Endothelial cell of umbilical vein (primary cell): ENCODE results near the gene INMT. TPM values are rescaled to one million over a fixed set of nuclear protein-coding genes. Genes with fewer than 3 reads are reported as not detected.

Experiments
- BruUV-seq: library from RNA; stranded (reverse); fragments of 400-500 nt; replicated peaks from 2 replicates; lab custom pipeline; 2021; lab: Mats Ljungman, UMichigan
- CTCF ChIA-PET: fragments of 300-600, 350-600 bp; sonication (Branson Sonifier 250); formaldehyde crosslinking; loops from one replicate; lab custom pipeline; 2021; ENCODE audit warnings: antibody characterized with exemption, inconsistent platforms; lab: Charles Lee
- POLR2A ChIA-PET: fragments of 300-600, 350-600 bp; sonication (Branson Sonifier 250); formaldehyde crosslinking; loops from one replicate; lab custom pipeline; 2021; ENCODE audit warnings: antibody characterized with exemption, inconsistent platforms; lab: Charles Lee
- DNase-seq: peaks from one replicate; pipeline ENCODE4 v3.0.0-alpha.2; 2011; ENCODE audit warnings: low read depth, low spot score
- FAIRE-seq: peaks from 2 replicates; lab custom pipeline; 2011; peaks lifted over from hg19 to GRCh38; lab: Jason Lieb, UNC
- H2AFZ ChIP-seq: 2 replicates; pipeline ENCODE4 v1.6.0; 2012; ENCODE audit warnings: low read depth, low read length, control low read depth, inconsistent platforms
- H3K27ac ChIP-seq: 2 replicates; pipeline ENCODE4 v1.5.1; 2011; ENCODE audit warnings: low read depth, mild to moderate bottlenecking, control low read depth, low read length, moderate library complexity; ENCODE audit not compliant: insufficient read depth
- H3K27me3 ChIP-seq, 2 experiments: 2 replicates each; pipeline versions ENCODE4 v1.6.0 to v1.6.1; 2011; ENCODE audit warnings: low read length in 2 of 2, mixed read lengths in 1 of 2; ENCODE audit not compliant: control insufficient read depth in 2 of 2, insufficient read depth in 2 of 2
- H3K36me3 ChIP-seq, 2 experiments: 2 replicates in 1 of 2; 3 replicates in 1 of 2; pipeline ENCODE4 v1.5.1; 2011; ENCODE audit warnings: low read length in 2 of 2, mild to moderate bottlenecking in 1 of 2, moderate library complexity in 1 of 2; ENCODE audit not compliant: control insufficient read depth in 2 of 2, insufficient read depth in 2 of 2; ENCODE audit errors: extremely low read depth in 1 of 2
- H3K4me1 ChIP-seq: 3 replicates; pipeline ENCODE4 v1.5.1; 2011; ENCODE audit warnings: mild to moderate bottlenecking, low read length; ENCODE audit not compliant: control insufficient read depth, insufficient read depth; ENCODE audit errors: extremely low read depth
- H3K4me2 ChIP-seq: 2 replicates; pipeline ENCODE4 v1.6.1; 2011; ENCODE audit warnings: low read length, control low read depth, mixed read lengths; ENCODE audit not compliant: insufficient read depth
- H3K4me3 ChIP-seq, 3 experiments: fragments of 200-600 bp in 1 of 3; sonication (generic), shearing (Covaris generic) in 1 of 3; replicated peaks in 1 of 3; 2 replicates each; pipeline ENCODE4 v1.5.1; 2011 to 2016; ENCODE audit warnings: control low read depth in 3 of 3, low read length in 3 of 3, mild to moderate bottlenecking in 2 of 3, inconsistent platforms in 1 of 3, low read depth in 1 of 3, moderate library complexity in 1 of 3; ENCODE audit not compliant: insufficient read depth in 1 of 3
- H3K79me2 ChIP-seq: 2 replicates; pipeline ENCODE4 v1.6.0; 2012; ENCODE audit warnings: low read length, inconsistent platforms; ENCODE audit not compliant: control insufficient read depth, insufficient read depth
- H3K9ac ChIP-seq: replicated peaks from 2 replicates; pipeline ENCODE3; 2011; ENCODE audit warnings: low read length, control low read depth; ENCODE audit not compliant: insufficient read depth; ENCODE audit errors: extremely low read depth
- H3K9me1 ChIP-seq: replicated peaks from 3 replicates; pipeline ENCODE4 v1.6.0; 2011; ENCODE audit warnings: mild to moderate bottlenecking, low read length; ENCODE audit not compliant: control insufficient read depth, insufficient read depth; ENCODE audit errors: extremely low read depth
- H3K9me3 ChIP-seq: replicated peaks from 2 replicates; pipeline ENCODE4 v1.5.1; 2012; ENCODE audit warnings: low read length, inconsistent platforms; ENCODE audit not compliant: control insufficient read depth, insufficient read depth
- H4K20me1 ChIP-seq: replicated peaks from 2 replicates; pipeline ENCODE3; 2011; ENCODE audit warnings: mild to moderate bottlenecking, low read length; ENCODE audit not compliant: control insufficient read depth, insufficient read depth; ENCODE audit errors: extremely low read depth
- CTCF ChIP-seq, 2 donors: IDR thresholded peaks; 1 replicate in 1 of 2; 2 replicates in 1 of 2; pipeline ENCODE4 v1.5.1; 2011; ENCODE audit warnings: low read length in 2 of 2, mild to moderate bottlenecking in 2 of 2, moderate library complexity in 2 of 2, control low read depth in 1 of 2, inconsistent platforms in 1 of 2, low read depth in 1 of 2; ENCODE audit not compliant: insufficient read depth in 1 of 2; ENCODE audit errors: extremely low read depth in 1 of 2
- EZH2 ChIP-seq: IDR thresholded peaks from 2 replicates; pipeline ENCODE4 v1.6.1; 2012; ENCODE audit warnings: borderline replicate concordance, low read depth, mild to moderate bottlenecking, moderate library complexity, low read length, inconsistent platforms; ENCODE audit not compliant: severe bottlenecking
- FOS ChIP-seq: IDR thresholded peaks from 2 replicates; pipeline ENCODE4 v1.6.1; 2011; ENCODE audit warnings: mild to moderate bottlenecking, low read length, moderate library complexity, borderline replicate concordance; ENCODE audit not compliant: insufficient read depth
- GATA2 ChIP-seq: IDR thresholded peaks from 2 replicates; pipeline ENCODE4 v1.7.0; 2011; ENCODE audit warnings: low read depth, mild to moderate bottlenecking, moderate library complexity, mixed read lengths, low read length; ENCODE audit not compliant: insufficient read length, insufficient read depth
- JUN ChIP-seq: IDR thresholded peaks from 2 replicates; pipeline ENCODE4 v1.6.1; 2011; ENCODE audit warnings: borderline replicate concordance, low read depth; ENCODE audit not compliant: insufficient read length, insufficient read depth
- MAX ChIP-seq: IDR thresholded peaks from 2 replicates; pipeline ENCODE4 v1.6.1; 2011; ENCODE audit not compliant: insufficient read depth, insufficient read length
- MYC ChIP-seq: IDR thresholded peaks from one replicate; pipeline ENCODE4 v1.6.1; 2011; ENCODE audit warnings: mild to moderate bottlenecking, low read depth, low read length
- POLR2A ChIP-seq: IDR thresholded peaks from 2 replicates; pipeline ENCODE4 v1.6.1; 2012; ENCODE audit warnings: low read depth, mild to moderate bottlenecking, control low read depth, low read length
- POLR2AphosphoS5 ChIP-seq: IDR thresholded peaks from 2 replicates; pipeline ENCODE4 v1.6.1; 2012; ENCODE audit warnings: low read depth, mild to moderate bottlenecking, control low read depth, low read length, moderate library complexity; ENCODE audit not compliant: insufficient read depth
- dilution Hi-C: fragments of 300-500 bp; cut with MboI; formaldehyde crosslinking; loops from one replicate; pipeline ENCODE4 v1.15.0; 2019; ENCODE audit warnings: low sequenced_read_pairs; ENCODE audit not compliant: extremely low pct_ligation_motif_present
- intact Hi-C: fragments of 100-400 bp; cut with micrococcal nuclease; formaldehyde crosslinking; loops from one replicate; pipeline ENCODE4 v1.10.0; 2022
- polyA plus RNA-seq, 4 experiments: library from polyadenylated mRNA; depleted of rRNA in 3 of 4; stranded (reverse) in 3 of 4; unstranded in 1 of 4; fragments of >200 nt; gene quantifications; 2 replicates each; pipeline versions ENCODE4 v1.2.1 to v1.2.3, GENCODE V29; 2011 to 2012; ENCODE audit warnings: missing spikeins in 1 of 4
- total RNA-seq: library from RNA; stranded (reverse); gene quantifications from 2 replicates; pipeline ENCODE4 v1.2.3, GENCODE V29; 2021

Gene INMT
- total and polyA plus RNA-seq, 2 donors (not counting 3 experiments of a cell fraction or from before 2014, with no cell fraction given): not detected

- no peaks in the 10 kb centered on the region for H3K4me1 ChIP-seq
- H4K20me1 ChIP-seq: no peaks in the 10 kb centered on the region
- dilution Hi-C loops: no loop called here
- DNase-seq (no peak), FAIRE-seq (no peak)
- H3K27me3 ChIP-seq: no peaks in the 10 kb centered on the region
- H3K9me3 ChIP-seq: no peaks in the 10 kb centered on the region
- H3K36me3 ChIP-seq: peaks cover 0 to 6% of the 10 kb centered on the region in 2 experiments
- H3K27ac ChIP-seq: no peak overlapping the region
- H3K4me3 ChIP-seq: no peak overlapping the region
- H2AFZ ChIP-seq: no peak overlapping the region
- no peaks in the 10 kb centered on the region for H3K79me2 ChIP-seq
- BruUV-seq: no TSS peak
- intact Hi-C loops: no loop called here
- no peak overlapping the region for H3K9ac ChIP-seq
- H3K4me2 ChIP-seq: no peak overlapping the region
- ChIA-PET CTCF (interaction anchor here (0.9 to 1.1 kb wide), 3 partner anchors 9 to 354 kb away, joined by 3 to 4 read pairs (median 3); no protein-coding TSS in a partner anchor), POLR2A (no interaction called here)
- no peak for TF ChIP-seq MYC
- TF ChIP-seq GATA2: no peak
- no peak for TF ChIP-seq MAX
- TF ChIP-seq EZH2: no peak
- no peaks in the 10 kb centered on the region for H3K9me1 ChIP-seq
Observed at GRCh38 chr7:30780941-30781340, 29.0 kb downstream of the INMT start.

GRCh38 chr7:30782690-30783089, 30.8 kb downstream of the INMT start:
- ChIA-PET CTCF (interaction anchor here (1.2 kb wide), 1 partner anchor 201 kb away, joined by 6 read pairs; no protein-coding TSS in a partner anchor), POLR2A (no interaction called here)

More at GRCh38 chr7:30782690-30783089, 30.8 kb downstream of the INMT start:
- H3K79me2 ChIP-seq: no peaks in the 10 kb centered on the region
- no peaks in the 10 kb centered on the region for H4K20me1 ChIP-seq
- FAIRE-seq (no peak), DNase-seq (no peak)
- intact Hi-C loops (no loop called here), dilution Hi-C loops (no loop called here)
- H3K27me3 ChIP-seq: no peaks in the 10 kb centered on the region
- no peak for TF ChIP-seq MAX
- no peak for TF ChIP-seq FOS
- TF ChIP-seq MYC: no peak
- TF ChIP-seq POLR2A: no peak
- TF ChIP-seq EZH2: no peak
- no peak for TF ChIP-seq JUN
- TF ChIP-seq POLR2AphosphoS5: no peak
- no peak for TF ChIP-seq GATA2
- no peak for TF ChIP-seq CTCF (IDR thresholded peaks at IDR 0.05; ENCODE audit: extremely low read depth in 1 of 2, insufficient read depth in 1 of 2, low read depth in 1 of 2, low read length in 2 of 2)
- no peaks in the 10 kb centered on the region for H3K4me1 ChIP-seq
- peaks cover 0 to 8% of the 10 kb centered on the region in 2 experiments for H3K36me3 ChIP-seq
- H3K9me1 ChIP-seq: no peaks in the 10 kb centered on the region
- no peak overlapping the region for H3K27ac ChIP-seq
- no peaks in the 10 kb centered on the region for H3K9me3 ChIP-seq
- no peak overlapping the region for H3K9ac ChIP-seq
- BruUV-seq: no TSS peak
- H2AFZ ChIP-seq: no peak overlapping the region
- H3K4me2 ChIP-seq: no peak overlapping the region
- H3K4me3 ChIP-seq: no peak overlapping the region
